NCI-H345 treated with DMSO at 0.1 percent for 48 hours (cell line): ENCODE data around the gene CRYBB3.
"Not testable (repeated sequence)": the region's sequence is repeated elsewhere in the genome, so short reads cannot be mapped to it uniquely, and the experiment has no call there.

Experiments
- DNase-seq: peaks from one replicate; lab custom pipeline; 2025; ENCODE audit not compliant: unreplicated experiment; lab: John Stamatoyannopoulos, UW

CRYBB3 gene

DNA sequence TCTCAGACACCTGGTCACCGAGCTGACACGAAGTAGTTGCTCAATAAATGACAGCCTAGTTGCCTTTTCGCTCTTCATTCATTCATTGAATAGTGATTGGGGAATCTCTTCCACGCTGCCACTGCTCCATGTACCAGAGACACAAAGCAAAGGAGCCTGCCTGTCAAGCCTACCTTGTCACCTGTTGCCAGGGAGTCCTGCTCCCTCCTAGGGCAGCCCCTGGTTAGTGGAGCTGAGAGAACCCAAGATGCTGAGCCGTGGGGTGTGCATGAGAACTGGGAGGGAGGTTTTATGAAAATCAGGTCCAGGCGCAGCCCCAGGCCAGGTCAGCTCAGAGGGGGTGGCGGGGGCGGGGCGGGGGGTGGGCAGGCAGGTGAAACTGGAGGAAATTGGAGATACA lies 38.4 kb downstream of the CRYBB3 start:
- not testable (repeated sequence) for DNase-seq

DNA sequence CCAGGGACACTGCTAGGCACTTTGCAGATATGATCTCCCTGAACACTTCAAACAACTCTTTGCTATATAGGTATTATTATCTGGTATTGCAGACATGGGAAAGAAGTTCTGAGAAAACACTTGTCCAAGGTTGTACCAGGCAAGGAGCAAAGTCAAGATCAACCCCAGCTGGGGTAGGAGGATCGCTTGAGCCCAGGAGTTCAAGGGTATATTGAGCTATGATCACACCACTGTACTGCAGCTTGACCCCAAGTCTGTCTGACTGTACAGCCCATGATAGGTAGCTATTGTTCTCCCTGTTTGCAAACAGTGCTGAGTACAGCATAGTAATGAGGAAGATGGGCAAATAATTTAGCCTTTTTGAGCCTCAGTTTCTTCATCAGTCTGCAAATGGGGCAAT lies 55.5 kb downstream of the CRYBB3 start:
- DNase-seq, result not testable (repeated sequence)
